Stimulated activated CD4-positive, alpha-beta T cell treated with anti-CD3 and anti-CD28 coated beads, Interleukin-4, amount 100 ng/mL, for 1 hour (primary cell): ENCODE data around the gene SLC25A28.
"Not testable (repeated sequence)": the region's sequence is repeated elsewhere in the genome, so short reads cannot be mapped to it uniquely, and the experiment has no call there.

Experiments used
- DNase-seq: peaks from one replicate; pipeline ENCODE4 v3.0.0-alpha.2; 2020

SLC25A28 gene

GRCh38 chr10:99625124-99625523 is 4.9 kb upstream of the SLC25A28 start:
- DNase-seq = not testable (repeated sequence)

- DNase-seq = no peak
Observed at GRCh38 chr10:99623919-99624318, 3.7 kb upstream of the SLC25A28 start.

GRCh38 chr10:99621454-99622251 is 1.4 kb upstream of the SLC25A28 start:
- no peak for DNase-seq

DNA sequence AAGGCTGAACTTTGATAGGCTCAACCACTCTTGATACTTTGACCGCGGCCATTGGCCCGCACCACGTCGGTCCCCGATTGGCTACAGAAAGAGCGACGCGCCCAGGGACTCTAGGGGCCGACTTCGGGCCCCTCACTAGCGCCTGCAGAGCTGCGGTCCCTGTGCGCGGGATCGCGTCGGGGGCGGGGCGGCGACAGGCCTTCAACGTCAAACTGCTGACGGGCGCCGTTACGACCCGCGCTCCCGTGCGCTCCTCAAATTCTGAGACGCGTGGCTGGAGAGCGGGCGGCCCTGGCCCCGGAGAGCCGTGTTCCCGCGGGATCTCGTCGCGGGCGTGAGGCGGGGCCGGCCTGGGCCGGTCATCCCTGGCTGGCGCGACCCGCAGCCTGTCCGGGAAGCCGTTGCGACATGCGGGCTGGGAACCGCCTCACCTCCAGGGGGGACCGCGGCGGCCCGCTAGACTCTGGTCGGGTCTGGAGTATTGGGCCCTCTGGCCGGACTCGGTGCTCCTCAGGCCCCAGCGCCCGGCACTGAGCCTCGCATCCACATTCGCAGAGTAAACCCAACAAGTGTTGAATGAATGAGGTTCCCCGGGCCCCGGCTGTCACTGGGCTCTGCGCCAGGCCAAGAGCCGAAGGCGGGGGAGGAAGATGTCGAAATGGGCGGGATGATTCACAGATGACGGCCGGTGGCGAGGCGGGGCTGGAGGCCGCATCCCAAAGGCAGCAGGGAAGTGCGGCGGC is 643 bp upstream of the SLC25A28 start:
- peak; percentile 87 for DNase-seq

GRCh38 chr10:99619090-99619800 is 994 bp downstream of the SLC25A28 start:
- no peak for DNase-seq

GRCh38 chr10:99617696-99618095 is 2.5 kb downstream of the SLC25A28 start:
- no peak for DNase-seq

- no peak for DNase-seq
Observed at GRCh38 chr10:99615426-99615825, 4.8 kb downstream of the SLC25A28 start.

DNA sequence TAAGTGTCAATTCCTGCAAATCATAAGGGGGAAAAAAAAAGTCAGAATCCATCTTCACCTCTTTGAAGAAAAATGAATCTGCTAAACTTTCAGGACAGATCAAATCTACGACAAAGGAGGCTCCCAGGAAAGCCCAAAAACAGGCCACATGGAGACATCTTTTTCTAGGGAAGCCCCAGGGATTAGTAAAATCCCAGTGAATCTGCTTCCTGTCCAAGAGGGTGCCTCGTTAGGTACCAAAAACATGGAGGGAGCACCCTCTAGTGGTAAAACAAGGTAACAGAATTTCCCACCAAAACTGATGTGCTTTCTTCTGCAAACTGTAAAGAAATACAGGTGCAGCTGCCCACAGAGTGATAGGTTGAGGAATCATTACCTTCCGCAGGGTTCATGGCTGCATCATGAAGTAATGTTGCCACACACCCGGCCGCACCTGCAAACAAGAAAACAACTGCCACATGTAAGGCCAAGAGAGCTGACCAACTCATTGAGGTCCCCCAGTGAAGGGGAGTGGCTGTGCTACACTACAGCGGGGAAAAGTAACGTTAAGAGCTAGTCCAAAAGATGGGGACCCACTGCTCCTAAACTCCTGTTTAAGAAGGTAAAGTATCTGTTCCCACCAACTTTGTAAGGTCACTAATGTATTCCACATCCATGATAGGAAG is 7.9 kb downstream of the SLC25A28 start:
- no peak for DNase-seq

DNA sequence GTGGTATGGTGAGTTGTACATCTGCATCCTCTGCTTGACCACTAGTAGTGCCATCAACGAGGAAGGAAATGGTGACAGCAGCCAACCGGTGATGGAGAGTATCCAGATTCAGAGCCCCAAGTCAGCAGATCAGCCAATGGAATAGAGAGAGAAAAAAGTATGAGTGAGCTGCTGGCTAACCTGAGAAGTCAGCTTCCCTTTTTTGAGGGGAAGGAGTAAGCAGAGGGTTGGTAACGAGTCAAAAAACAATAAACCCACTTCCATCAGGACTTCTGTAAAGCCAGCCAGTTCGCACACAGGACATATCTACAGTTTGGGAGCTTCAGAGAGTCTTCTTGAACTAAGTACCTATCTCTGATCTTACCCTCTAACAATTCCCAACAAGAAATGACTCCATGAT is 8.9 kb downstream of the SLC25A28 start:
- no peak for DNase-seq

GRCh38 chr10:99610221-99610620 is 10.0 kb downstream of the SLC25A28 start:
- no peak for DNase-seq

DNA sequence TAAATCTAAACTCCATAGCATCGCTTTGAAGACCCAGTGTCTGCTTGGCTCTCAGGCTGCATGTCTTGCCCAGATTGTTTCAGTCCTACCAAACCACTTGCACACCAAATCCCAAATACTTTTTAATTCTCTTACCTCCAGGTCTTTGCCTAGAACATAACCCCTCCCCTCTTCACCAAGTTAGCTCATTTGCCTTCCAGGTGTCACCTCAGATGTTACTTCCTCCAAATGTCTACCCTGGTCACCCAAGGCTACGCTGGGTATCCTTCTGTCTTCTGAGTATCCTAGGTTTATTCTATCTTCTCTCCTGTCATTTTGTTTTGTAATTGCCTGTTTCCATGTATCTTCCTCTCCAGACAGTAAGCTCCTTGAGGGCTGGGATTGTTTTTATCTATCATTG is 11.1 kb downstream of the SLC25A28 start:
- DNase-seq = no peak

- no peak for DNase-seq
Observed at GRCh38 chr10:99605351-99605750, 14.9 kb downstream of the SLC25A28 start.

- DNase-seq = no peak
Observed at GRCh38 chr10:99604862-99605261, 15.4 kb downstream of the SLC25A28 start.

DNA sequence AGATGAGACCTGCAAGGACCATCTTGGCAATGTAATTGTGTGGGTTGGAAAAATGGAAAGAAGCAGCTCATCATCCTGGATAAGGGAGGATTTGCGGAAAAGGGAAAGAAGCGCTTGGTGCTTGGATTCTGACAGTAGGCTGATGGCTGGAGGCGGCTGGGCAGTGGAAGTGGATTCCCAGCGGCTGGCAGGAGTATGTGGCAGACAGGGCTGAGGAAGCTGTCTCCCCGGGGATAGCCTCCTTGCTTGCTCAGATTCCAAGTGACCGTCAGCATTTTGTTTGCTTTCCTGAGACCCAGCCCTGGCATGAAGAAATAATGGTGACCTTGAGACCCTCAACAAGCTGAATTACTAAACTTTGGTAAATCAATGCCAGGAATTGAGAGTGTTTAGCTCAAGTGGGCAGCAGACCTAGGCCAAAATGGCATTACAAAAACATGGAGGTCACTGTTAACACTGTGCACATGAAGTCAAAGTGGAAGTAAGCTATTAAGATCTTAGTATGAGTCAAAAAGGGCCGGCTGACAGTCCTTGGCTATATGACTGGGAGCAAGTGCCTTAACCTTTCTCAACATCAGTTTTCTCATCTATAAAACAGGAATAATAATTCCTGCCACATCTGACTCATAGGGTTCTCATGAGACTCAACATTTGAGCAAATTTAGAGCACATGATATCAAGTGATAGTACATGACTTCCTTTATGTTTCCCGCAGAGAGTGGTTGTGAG is 21.3 kb downstream of the SLC25A28 start:
- DNase-seq = no peak

DNA sequence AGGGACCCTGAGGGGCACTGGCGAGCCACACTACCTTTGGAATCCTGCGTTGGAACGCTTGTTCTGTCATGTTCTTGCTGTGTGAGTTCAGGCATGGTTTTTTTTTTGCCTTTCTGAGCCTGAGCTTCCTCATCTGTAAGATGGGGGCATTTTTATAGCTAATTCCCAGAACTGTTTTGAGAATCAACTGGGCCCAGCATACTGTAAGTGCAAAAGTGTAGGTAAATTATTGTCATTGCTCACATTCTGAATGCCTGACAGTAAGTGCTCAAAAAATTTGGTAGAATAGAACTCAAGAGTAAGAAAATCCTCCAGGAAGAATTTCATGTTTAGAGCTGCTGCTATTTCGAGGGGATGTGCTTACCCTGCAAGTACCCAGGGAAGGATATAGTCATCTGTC is 22.2 kb downstream of the SLC25A28 start:
- no peak for DNase-seq

DNA sequence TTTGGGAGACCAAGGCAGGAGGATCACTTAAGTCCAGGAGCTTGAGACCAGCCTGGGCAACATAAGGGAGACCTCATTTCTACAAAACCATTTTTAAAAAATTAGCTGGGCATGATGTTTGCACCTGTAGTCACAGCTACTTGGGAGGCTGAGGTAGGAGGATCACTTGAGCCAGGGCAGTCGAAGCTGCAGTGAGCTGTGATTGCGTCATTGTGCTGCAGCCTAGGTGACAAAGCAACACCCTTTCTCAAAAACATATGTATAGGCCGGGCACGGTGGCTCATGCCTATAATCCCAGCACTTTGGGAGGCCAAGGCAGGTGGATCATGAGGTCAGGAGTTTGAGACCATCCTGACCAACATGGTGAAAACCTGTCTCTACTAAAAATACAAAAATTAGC is 23.5 kb downstream of the SLC25A28 start:
- DNase-seq = not testable (repeated sequence)

DNA sequence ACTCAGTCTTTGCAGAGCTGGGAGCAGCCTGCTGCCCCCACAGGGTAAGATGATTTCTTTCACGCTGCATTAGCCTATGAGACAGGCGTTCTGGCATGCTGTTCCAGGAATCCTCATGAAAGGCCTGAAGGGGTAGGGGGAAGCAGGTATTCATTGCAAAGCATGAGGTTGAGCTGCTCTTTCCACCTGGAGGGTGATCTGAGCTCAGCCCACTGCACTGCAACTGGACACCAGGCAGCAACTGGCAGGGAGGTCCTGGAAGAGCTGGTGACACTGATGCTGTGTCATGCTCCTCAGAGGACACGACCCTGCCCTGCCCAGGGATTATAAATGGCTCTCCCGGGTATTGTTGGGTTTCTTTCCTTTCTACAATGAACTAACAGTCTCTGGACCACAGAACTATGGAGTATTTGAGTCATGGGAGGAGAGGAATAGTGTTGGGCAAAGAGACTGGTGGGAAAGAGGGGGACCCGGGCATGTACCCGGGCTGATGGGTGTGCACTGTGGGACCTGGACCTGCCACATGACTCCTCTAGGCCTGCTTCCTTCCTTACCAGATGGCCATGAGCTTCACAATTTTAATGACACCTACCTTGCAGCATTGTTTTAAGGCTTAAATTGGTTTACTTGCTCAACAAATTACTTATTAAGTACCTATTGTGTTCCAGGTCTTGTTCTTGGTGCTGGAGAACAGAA is 24.3 kb downstream of the SLC25A28 start:
- no peak for DNase-seq

- no peak for DNase-seq
Observed at GRCh38 chr10:99595236-99595635, 25.0 kb downstream of the SLC25A28 start.

DNA sequence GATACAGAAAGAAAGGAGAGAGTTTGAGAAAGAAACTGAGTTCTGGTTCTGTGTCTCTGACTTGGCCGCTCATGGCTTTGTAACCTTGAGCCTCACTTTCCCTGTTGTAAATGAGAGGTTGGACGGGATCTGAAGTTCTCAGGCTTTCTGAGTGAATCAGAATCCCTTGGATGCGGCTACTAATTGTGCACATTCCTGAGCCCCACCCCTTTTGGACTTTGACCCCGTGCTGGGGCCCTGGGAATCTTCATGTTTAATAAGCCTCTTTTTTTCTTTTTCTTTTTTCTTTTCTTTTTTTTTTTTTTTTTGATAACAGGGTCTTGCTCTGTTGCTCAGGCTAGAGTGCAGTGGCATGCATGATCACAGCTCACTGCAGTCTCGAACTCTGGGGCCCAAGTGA is 26.9 kb downstream of the SLC25A28 start:
- no peak for DNase-seq

DNA sequence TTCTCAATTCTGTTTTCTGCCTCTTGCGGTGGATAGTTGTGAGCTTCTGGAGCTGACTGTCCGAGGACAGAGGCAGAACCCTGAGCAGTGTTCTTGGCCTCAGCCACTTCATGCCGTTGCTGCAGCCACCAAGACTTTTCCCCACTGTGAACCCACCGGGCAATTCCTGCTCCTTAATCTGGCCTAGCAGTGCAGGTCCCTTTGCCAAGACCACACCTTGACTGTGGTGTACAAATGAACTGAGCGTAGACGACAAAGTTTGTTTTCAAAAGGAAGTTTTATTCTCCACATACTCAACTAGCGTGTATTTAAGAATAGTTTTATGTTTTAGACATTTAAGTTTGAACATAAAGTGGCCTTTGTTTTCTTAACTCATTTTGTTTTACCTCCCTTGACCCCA is 29.4 kb downstream of the SLC25A28 start:
- no peak for DNase-seq

- no peak for DNase-seq
Observed at GRCh38 chr10:99583687-99584086, 36.6 kb downstream of the SLC25A28 start.

- no peak for DNase-seq
Observed at GRCh38 chr10:99582255-99582770, 37.9 kb downstream of the SLC25A28 start.
